Loucy (cell line): ENCODE data around the gene SSX2IP.

Experiments
- EZH2phosphoT487 ChIP-seq: fragments of 200-600 bp; IDR thresholded peaks from 2 replicates; pipeline ENCODE4 v1.6.1; 2018; ENCODE audit warnings: antibody characterized with exemption, mild to moderate bottlenecking, moderate library complexity, borderline replicate concordance
- TF ChIP-seq, protein P1 (sequence below): fragments of 200-600 bp; sonication (generic); conservative IDR thresholded peaks from 2 replicates; pipeline ENCODE4 v1.5.1; 2014; ENCODE audit warnings: mild to moderate bottlenecking, antibody characterized with exemption, low read length

DNA sequence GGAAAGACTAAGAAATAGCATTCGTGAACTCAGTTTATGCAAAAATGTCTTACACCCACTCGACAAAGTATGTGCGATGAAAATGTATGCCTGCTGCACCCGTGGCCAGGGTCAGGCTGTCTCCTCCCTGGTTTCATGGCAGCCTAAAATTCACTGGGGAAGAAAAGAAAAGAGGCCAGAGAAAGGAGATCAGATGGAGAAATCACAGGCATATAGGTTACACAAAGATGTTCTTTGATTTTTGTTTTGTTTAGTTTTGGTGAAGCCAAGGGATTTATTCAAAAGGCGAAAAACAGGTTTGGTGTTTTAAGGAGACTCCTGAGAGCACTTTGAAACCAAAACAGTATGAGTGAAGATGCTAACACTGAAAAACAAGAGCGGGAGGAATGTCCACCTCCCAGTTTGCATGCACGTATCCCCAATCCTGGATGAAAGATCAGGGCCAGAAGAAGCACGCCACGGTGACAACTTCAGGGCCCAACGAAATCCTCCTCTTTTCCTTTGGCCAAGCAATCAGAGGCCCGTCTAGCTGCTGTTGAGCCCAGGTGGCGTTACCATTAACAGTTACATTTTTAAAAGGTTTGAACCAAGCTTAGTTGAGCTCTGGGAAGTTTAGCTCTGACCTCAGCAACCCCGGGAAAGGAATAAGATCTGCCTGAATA is 992 bp upstream of the SSX2IP start:
- TF ChIP-seq, protein P1, sequence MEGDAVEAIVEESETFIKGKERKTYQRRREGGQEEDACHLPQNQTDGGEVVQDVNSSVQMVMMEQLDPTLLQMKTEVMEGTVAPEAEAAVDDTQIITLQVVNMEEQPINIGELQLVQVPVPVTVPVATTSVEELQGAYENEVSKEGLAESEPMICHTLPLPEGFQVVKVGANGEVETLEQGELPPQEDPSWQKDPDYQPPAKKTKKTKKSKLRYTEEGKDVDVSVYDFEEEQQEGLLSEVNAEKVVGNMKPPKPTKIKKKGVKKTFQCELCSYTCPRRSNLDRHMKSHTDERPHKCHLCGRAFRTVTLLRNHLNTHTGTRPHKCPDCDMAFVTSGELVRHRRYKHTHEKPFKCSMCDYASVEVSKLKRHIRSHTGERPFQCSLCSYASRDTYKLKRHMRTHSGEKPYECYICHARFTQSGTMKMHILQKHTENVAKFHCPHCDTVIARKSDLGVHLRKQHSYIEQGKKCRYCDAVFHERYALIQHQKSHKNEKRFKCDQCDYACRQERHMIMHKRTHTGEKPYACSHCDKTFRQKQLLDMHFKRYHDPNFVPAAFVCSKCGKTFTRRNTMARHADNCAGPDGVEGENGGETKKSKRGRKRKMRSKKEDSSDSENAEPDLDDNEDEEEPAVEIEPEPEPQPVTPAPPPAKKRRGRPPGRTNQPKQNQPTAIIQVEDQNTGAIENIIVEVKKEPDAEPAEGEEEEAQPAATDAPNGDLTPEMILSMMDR = no peak
- TF ChIP-seq EZH2phosphoT487 = no peak
